H9 (cell line): ENCODE results near the gene LARP4B. TPM values are rescaled to one million over a fixed set of nuclear protein-coding genes. Genes with fewer than 3 reads are reported as not detected.

Source experiments
- DNase-seq: peaks from one replicate; pipeline ENCODE4 v3.0.0-alpha.2; 2017
- H2AFZ ChIP-seq: one replicate; pipeline ENCODE4 v1.6.1; 2013; ENCODE audit warnings: mild to moderate bottlenecking, low read length, control low read depth, moderate library complexity
- H2AK5ac ChIP-seq: 2 replicates; pipeline ENCODE4 v1.6.1; 2013; ENCODE audit warnings: low read length, control low read depth, mixed read lengths; ENCODE audit not compliant: insufficient read length
- H2BK120ac ChIP-seq: one replicate; pipeline ENCODE4 v1.6.1; 2013; ENCODE audit warnings: low read depth, mild to moderate bottlenecking, low read length, control low read depth, inconsistent platforms; ENCODE audit not compliant: poor library complexity, severe bottlenecking
- H2BK12ac ChIP-seq: 2 replicates; pipeline ENCODE4 v1.6.1; 2013; ENCODE audit warnings: low read length, control low read depth, mixed read lengths, low read depth; ENCODE audit not compliant: insufficient read length
- H2BK15ac ChIP-seq: 2 replicates; pipeline ENCODE4 v1.6.1; 2013; ENCODE audit warnings: low read depth, low read length, control low read depth
- H2BK20ac ChIP-seq: one replicate; pipeline ENCODE4 v1.6.1; 2013; ENCODE audit warnings: low read depth, mild to moderate bottlenecking, low read length, control low read depth, inconsistent platforms; ENCODE audit not compliant: poor library complexity, severe bottlenecking
- H2BK5ac ChIP-seq: 2 replicates; pipeline ENCODE4 v1.6.1; 2013; ENCODE audit warnings: low read length, control low read depth, mixed read lengths; ENCODE audit not compliant: insufficient read length
- H3K14ac ChIP-seq: 2 replicates; pipeline ENCODE4 v1.6.1; 2013; ENCODE audit warnings: low read length, control low read depth; ENCODE audit not compliant: insufficient read depth
- H3K18ac ChIP-seq: 2 replicates; pipeline ENCODE4 v1.6.1; 2013; ENCODE audit warnings: low read depth, mild to moderate bottlenecking, mixed read lengths, low read length, control low read depth; ENCODE audit not compliant: insufficient read length
- H3K23ac ChIP-seq: 2 replicates; pipeline ENCODE4 v1.6.1; 2013; ENCODE audit warnings: low read length, control low read depth, mixed read lengths, low read depth; ENCODE audit not compliant: insufficient read length
- H3K23me2 ChIP-seq: 2 replicates; pipeline ENCODE4 v1.6.1; 2013; ENCODE audit warnings: low read depth, mild to moderate bottlenecking, mixed read lengths, low read length, control low read depth; ENCODE audit not compliant: insufficient read length, poor library complexity, severe bottlenecking
- H3K27ac ChIP-seq: 2 replicates; pipeline ENCODE4 v1.5.1; 2013; ENCODE audit warnings: low read length, control low read depth, mixed read lengths, low read depth; ENCODE audit not compliant: insufficient read length
- H3K27me3 ChIP-seq: 2 replicates; pipeline ENCODE4 v1.6.1; 2013; ENCODE audit warnings: low read length, control low read depth, inconsistent platforms; ENCODE audit not compliant: insufficient read depth
- H3K4ac ChIP-seq: 2 replicates; pipeline ENCODE4 v1.6.1; 2013; ENCODE audit warnings: low read depth, mild to moderate bottlenecking, control low read depth, inconsistent platforms, low read length, moderate library complexity
- H3K4me1 ChIP-seq: 2 replicates; pipeline ENCODE4 v1.6.1; 2013; ENCODE audit warnings: low read length, control low read depth, inconsistent platforms; ENCODE audit not compliant: insufficient read depth
- H3K4me2 ChIP-seq: 2 replicates; pipeline ENCODE4 v1.6.1; 2013; ENCODE audit warnings: low read length, control low read depth, mixed read lengths; ENCODE audit not compliant: insufficient read length, insufficient read depth
- H3K56ac ChIP-seq: 2 replicates; pipeline ENCODE4 v1.6.1; 2013; ENCODE audit warnings: low read depth, mild to moderate bottlenecking, mixed read lengths, low read length, control low read depth; ENCODE audit not compliant: insufficient read length
- H3K79me1 ChIP-seq: 2 replicates; pipeline ENCODE4 v1.6.1; 2013; ENCODE audit warnings: low read depth, mild to moderate bottlenecking, moderate library complexity, low read length, control low read depth, inconsistent platforms; ENCODE audit not compliant: insufficient read depth, poor library complexity, severe bottlenecking
- H3K79me2 ChIP-seq: 2 replicates; pipeline ENCODE4 v1.6.1; 2013; ENCODE audit warnings: low read length, control low read depth, inconsistent platforms; ENCODE audit not compliant: insufficient read depth
- H3K9ac ChIP-seq: 2 replicates; pipeline ENCODE4 v1.6.1; 2013; ENCODE audit warnings: low read length, control low read depth, mixed read lengths; ENCODE audit not compliant: insufficient read length; ENCODE audit errors: extremely low read depth
- H3K9me3 ChIP-seq: one replicate; pipeline ENCODE4 v1.6.1; 2013; ENCODE audit warnings: low read depth, low read length, inconsistent platforms; ENCODE audit not compliant: control insufficient read depth
- H3T11ph ChIP-seq: one replicate; pipeline ENCODE4 v1.6.1; 2013; ENCODE audit warnings: mild to moderate bottlenecking, low read length, control low read depth, inconsistent platforms
- H4K20me1 ChIP-seq: one replicate; pipeline ENCODE4 v1.6.1; 2013; ENCODE audit not compliant: control insufficient read depth, insufficient read length, insufficient read depth
- H4K5ac ChIP-seq: 2 replicates; pipeline ENCODE4 v1.6.1; 2013; ENCODE audit warnings: low read depth, mild to moderate bottlenecking, mixed read lengths, low read length, control low read depth; ENCODE audit not compliant: insufficient read length
- H4K8ac ChIP-seq: replicated peaks from 2 replicates; pipeline ENCODE4 v1.6.1; 2013; ENCODE audit warnings: low read length, control low read depth, mixed read lengths, low read depth; ENCODE audit not compliant: insufficient read length
- H4K91ac ChIP-seq: 2 replicates; pipeline ENCODE4 v1.6.1; 2013; ENCODE audit warnings: low read depth, mild to moderate bottlenecking, moderate library complexity, mixed read lengths, low read length, control low read depth; ENCODE audit not compliant: insufficient read length
- H3K27ac Mint-ChIP-seq, 3 experiments: 2 replicates in 2 of 3; 3 replicates in 1 of 3; pipeline ENCODE4 v1.8.0; 2020 to 2021; ENCODE audit warnings: mixed read lengths in 3 of 3, mild to moderate bottlenecking in 1 of 3, moderate library complexity in 1 of 3
- H3K27me3 Mint-ChIP-seq: 2 replicates; pipeline ENCODE4 v1.8.0; 2021; ENCODE audit warnings: low read depth, mild to moderate bottlenecking, moderate library complexity, mixed read lengths
- H3K36me3 Mint-ChIP-seq, 3 experiments: 2 replicates in 2 of 3; 3 replicates in 1 of 3; pipeline ENCODE4 v1.8.0; 2020 to 2021; ENCODE audit warnings: low read depth in 3 of 3, mixed read lengths in 3 of 3; ENCODE audit not compliant: insufficient read depth in 1 of 3
- H3K4me1 Mint-ChIP-seq, 2 experiments: 2 replicates each; pipeline ENCODE4 v1.8.0; 2020; ENCODE audit warnings: mixed read lengths in 2 of 2
- H3K4me3 Mint-ChIP-seq, 2 experiments: 2 replicates in 1 of 2; 3 replicates in 1 of 2; pipeline ENCODE4 v1.8.0; 2020 to 2021; ENCODE audit warnings: mild to moderate bottlenecking in 2 of 2, mixed read lengths in 2 of 2, moderate library complexity in 1 of 2
- H3K9me3 Mint-ChIP-seq, 2 experiments: 2 replicates in 1 of 2; 3 replicates in 1 of 2; pipeline ENCODE4 v1.8.0; 2020; ENCODE audit warnings: mild to moderate bottlenecking in 2 of 2, mixed read lengths in 2 of 2, moderate library complexity in 1 of 2
- CTCF ChIP-seq: fragments of 200-600 bp; sonication (generic); conservative IDR thresholded peaks from 3 replicates; pipeline ENCODE4 v1.8.0; 2021; ENCODE audit warnings: antibody characterized with exemption, mild to moderate bottlenecking
- whole genome bisulfite sequencing: extraction: QIAGEN DNeasy Blood & Tissue Kit; methylation state at CpG from one replicate; pipeline ENCODE4 v1.1.7; 2013; ENCODE audit warnings: missing lambda C conversion rate, low lambda C conversion rate, mixed read lengths; ENCODE audit not compliant: insufficient read length; ENCODE audit errors: extremely low coverage; 5-methylcytosine and 5-hydroxymethylcytosine counted together
- total RNA-seq: library from RNA; stranded (reverse); gene quantifications from 2 replicates; pipeline ENCODE4 v1.2.1, GENCODE V29; 2021

The LARP4B gene
- total RNA-seq, 1 experiment from 2014 or later: 88.9 TPM

- no peak overlapping the region for H3K4me2 ChIP-seq
- no peak overlapping the region for H3K4ac ChIP-seq
- H2BK5ac ChIP-seq: no peak overlapping the region
- no peak for TF ChIP-seq CTCF
- no peak overlapping the region for H3K27ac ChIP-seq
- Mint-ChIP-seq H3K9me3 (no peaks in the 10 kb centered on the region), H3K4me3 (no peak overlapping the region), H3K27me3 (peaks cover 20% of the 10 kb centered on the region), H3K27ac (no peak overlapping the region), H3K36me3 (no peaks in the 10 kb centered on the region), H3K4me1 (peaks cover 10% of the 10 kb centered on the region in 2 experiments)
- no peak overlapping the region for H3K18ac ChIP-seq
- no peak overlapping the region for H4K5ac ChIP-seq
- no peak overlapping the region for H2BK20ac ChIP-seq
- no peak overlapping the region for H2BK12ac ChIP-seq
- no peak overlapping the region for H4K8ac ChIP-seq
- H3K79me2 ChIP-seq: no peaks in the 10 kb centered on the region
- H3K4me1 ChIP-seq: no peaks in the 10 kb centered on the region
- H3K14ac ChIP-seq: no peak overlapping the region
- no peaks in the 10 kb centered on the region for H4K20me1 ChIP-seq
- no peak overlapping the region for H4K91ac ChIP-seq
- no peak overlapping the region for H2AK5ac ChIP-seq
- H3K9me3 ChIP-seq: no peaks in the 10 kb centered on the region
- no peak overlapping the region for H2AFZ ChIP-seq
- no peak overlapping the region for H3K23ac ChIP-seq
- H3T11ph ChIP-seq: no peak overlapping the region
- no peak overlapping the region for H2BK15ac ChIP-seq
- no peak overlapping the region for H3K9ac ChIP-seq
- no peak overlapping the region for H3K56ac ChIP-seq
- no peak for DNase-seq
- WGBS: no CpG with 5 or more reads among the region's 10 CpGs
- no peaks in the 10 kb centered on the region for H3K27me3 ChIP-seq
- no peaks in the 10 kb centered on the region for H3K23me2 ChIP-seq
- H2BK120ac ChIP-seq: no peak overlapping the region
- H3K79me1 ChIP-seq: no peaks in the 10 kb centered on the region
Measured at GRCh38 chr10:948347-948746, 16.8 kb upstream of the LARP4B start.
